HG02759 (cell line): Measurements from ENCODE around the gene FBXO28.

Experiments
- ATAC-seq: cut with Tn5 transposase; IDR thresholded peaks from one replicate; pipeline ENCODE4 v1.9.1; 2021; ENCODE audit warnings: mild to moderate bottlenecking, moderate library complexity; ENCODE audit not compliant: unreplicated experiment

Gene FBXO28

DNA sequence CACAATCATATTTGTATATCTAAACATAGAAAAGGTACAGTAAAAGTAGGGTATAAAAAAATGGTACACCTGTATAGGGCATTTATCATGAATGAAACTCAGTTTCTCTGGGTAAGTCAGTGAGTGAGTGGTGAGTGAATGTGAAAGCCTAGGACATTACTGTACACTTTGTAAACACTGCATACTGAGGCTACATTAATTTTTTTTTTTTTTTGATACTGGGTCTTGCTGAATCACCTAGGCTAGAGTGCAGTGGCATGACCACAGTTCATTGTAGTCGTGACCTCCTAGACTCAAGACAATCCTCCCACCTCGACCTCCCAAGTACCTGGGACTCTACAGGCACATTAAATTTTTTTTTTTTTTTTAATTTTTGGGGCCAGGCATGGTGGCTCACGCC lies 27.8 kb downstream of the FBXO28 start:
- ATAC-seq, result no peak

GRCh38 chr1:224149709-224150108 lies 35.8 kb downstream of the FBXO28 start:
- no peak for ATAC-seq

GRCh38 chr1:224151117-224151516 lies 37.2 kb downstream of the FBXO28 start:
- ATAC-seq, result no peak

GRCh38 chr1:224157316-224157715 lies 43.4 kb downstream of the FBXO28 start:
- ATAC-seq, result no peak

GRCh38 chr1:224159541-224159940 lies 45.6 kb downstream of the FBXO28 start:
- ATAC-seq, result no peak

DNA sequence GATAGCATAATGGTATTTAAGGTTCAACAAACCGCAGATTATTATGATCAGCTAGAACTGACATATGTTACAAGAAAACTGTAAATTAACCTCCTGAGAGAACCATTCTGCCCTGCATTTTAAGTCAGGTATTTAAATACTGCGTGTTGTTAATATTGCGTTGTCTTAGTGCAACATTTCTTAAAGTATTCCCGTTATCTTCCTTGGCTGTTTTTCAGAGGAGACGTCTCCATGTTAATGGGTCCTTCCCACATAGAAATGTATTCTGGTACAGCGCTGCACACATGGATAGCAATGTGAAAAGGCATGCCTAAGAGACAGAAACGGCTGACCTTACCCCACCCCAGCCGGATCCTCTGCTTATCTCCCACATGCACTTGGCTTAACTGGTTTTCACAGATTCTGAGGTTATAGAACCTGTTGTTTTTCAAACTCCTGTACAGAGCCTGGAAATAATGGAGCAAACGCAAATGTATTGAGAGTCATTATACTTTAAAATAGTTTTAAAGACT lies 46.3 kb downstream of the FBXO28 start:
- no peak for ATAC-seq

DNA sequence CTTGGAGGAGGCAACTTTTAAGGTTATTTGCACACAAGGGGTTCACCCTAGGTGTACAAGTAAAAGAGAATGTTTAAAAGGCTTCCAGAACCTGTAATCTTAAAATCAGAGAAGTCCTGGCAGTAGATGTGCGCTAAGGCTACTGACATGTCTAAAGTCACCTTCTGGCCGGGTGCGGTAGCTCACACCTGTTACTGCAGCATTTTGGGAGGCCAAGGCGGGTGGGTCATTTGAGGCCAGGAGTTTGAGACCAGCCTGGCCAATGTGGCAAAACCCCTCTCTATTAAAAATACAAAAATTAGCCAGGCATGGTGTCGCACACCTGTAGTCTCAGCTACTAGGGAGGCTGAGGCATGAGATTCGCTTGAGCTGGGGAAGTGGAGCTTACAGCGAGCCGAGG lies 48.9 kb downstream of the FBXO28 start:
- ATAC-seq, result no peak

DNA sequence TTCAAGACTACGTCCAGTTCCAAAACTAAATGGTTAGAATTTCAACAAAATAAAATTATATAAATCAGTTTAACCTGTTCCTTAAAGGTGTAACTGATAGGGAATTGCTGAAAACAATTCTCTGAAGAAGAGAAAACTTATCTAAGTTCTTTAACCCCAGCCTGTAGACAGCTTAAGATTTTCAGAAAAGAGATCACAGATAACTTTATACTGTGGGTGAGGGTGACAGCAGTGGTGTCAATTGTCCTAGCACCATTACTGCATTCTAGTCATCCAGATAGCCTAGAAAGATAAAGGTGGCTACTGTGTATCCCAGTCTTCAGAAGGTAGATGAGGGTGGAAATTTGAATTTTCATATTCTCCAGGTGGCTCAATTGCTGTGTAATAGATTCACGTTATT lies 49.4 kb downstream of the FBXO28 start:
- ATAC-seq, result no peak

GRCh38 chr1:224168859-224169380 lies 55.0 kb downstream of the FBXO28 start:
- peak; percentile 90 for ATAC-seq

GRCh38 chr1:224169718-224170270 lies 55.9 kb downstream of the FBXO28 start:
- ATAC-seq, result no peak

GRCh38 chr1:224170343-224170742 lies 56.4 kb downstream of the FBXO28 start:
- ATAC-seq, result no peak

DNA sequence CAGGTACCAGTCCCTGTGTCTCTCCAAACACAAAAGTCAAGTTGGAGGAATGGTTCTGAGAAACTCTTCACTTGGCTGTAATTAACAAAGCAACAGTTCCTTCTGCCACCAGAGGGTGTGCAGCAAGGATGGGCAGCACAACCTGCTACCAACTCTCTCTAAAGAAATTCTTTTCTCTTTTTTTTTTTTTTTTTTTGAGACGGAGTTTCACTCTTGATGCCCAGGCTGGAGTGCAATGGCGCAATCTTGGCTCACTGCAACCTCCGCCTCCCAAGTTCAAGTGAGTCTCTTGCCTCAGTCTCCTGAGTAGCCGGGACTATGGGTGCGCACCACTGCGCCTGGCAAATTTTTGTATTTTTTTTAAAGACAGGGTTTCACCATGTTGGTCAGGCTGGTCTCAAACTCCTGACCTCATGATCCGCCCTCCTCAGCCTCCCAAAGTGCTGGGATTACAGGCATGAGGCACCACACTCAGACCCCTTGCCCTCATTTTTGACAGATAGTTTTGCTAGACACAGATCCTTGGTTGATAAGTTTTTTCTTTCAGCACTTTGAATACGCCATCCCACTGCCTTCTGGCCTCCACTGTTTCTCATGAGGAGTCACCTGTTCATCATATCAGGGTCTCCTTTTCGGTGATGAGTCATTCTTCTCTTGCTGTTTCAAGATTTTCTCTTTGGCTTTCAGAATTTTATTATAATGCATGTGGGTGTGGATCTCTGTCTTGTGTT lies 57.0 kb downstream of the FBXO28 start:
- ATAC-seq, result no peak

GRCh38 chr1:224172229-224172628 lies 58.3 kb downstream of the FBXO28 start:
- no peak for ATAC-seq

DNA sequence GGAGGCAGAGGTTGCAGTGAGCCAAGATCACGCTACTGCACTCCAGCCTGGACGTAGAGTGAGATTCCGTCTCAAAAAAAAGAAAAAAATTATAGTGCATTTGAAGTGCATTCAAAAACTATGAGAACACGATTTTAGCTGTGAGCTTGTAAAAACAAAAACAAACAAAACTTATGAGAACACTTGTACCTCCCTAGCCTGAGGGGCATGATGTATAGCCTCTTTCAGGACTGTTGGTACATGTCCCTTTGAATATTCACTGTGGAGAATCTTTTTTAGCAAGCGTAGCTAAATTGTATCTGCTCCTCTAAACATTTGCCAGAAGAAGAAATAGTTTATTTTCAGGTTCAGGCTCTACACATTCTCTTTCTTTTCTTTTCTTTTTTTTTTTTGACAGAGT lies 59.6 kb downstream of the FBXO28 start:
- ATAC-seq, result no peak

DNA sequence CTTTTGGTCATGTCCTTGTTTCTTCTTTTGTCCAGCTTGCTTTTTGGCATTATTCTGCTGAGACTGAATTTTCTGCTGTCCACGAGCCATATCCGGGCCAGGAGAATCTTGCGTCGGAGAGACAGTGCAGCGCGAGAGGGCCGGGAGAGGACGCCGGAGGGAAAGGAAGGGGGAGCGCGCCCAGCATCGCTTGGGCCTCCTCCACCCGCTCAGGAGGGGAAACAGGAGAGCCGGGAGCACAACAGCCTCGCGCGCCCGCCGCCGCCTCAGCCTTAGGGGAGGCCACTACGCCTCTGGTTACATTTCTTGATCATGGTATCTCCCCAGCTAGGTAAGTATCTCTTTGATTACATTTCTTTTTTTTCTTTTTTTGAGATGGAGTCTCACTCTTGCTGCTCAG lies 61.7 kb downstream of the FBXO28 start:
- ATAC-seq, result no peak

DNA sequence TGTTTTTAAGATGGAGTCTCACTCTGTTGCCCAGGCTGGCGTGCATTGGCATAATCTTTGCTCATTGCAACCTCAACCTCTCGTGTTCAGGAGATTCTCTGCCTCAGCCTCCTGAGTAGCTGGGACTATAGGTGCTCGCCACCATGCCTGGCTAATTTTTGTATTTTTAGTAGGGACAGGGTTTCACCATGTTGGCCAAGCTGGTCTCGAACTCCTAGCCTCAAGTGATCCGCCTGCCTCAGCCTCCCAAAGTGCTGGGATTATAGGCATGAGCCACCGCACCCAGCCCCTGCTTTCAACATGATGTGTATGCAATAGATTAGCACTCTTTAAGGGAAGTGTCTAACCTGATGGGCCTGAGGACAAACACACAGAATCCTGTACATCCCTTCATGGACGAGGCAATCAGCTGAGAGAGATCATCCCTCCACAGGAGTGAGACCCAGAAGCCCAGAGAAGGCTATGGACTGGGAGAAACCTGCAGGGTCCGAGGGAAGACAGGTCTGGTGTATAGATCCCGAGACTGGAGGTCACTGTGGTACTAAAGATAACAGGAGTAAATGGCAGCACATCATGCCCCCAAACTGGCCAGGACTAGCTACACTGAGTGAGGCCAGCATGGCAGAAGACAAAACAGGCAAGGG lies 63.6 kb downstream of the FBXO28 start:
- no peak for ATAC-seq

DNA sequence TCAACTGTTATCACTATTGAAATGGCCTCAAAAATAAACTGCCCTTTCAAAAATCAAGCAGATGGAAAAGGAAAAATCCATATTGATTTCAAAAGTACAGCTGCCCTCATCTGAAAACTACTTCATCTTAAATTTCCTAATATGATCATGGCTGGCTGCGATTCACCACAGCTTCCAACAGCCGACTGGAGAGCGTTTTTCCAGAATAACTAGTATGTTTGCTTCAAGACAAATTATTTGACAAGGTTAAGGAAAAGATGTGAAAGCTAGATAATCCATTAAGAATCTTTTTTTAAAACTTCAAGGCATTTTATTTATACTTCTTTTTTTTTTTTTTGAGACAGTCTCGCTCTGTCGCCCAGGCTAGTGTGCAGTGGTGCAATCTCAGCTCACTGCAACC lies 65.0 kb downstream of the FBXO28 start:
- no peak for ATAC-seq

- ATAC-seq, result no peak
Observed at GRCh38 chr1:224180783-224181452, 67.0 kb downstream of the FBXO28 start.

- no peak for ATAC-seq
Observed at GRCh38 chr1:224181453-224181810, 67.5 kb downstream of the FBXO28 start.

GRCh38 chr1:224182057-224182865 lies 68.3 kb downstream of the FBXO28 start:
- peak; percentile 39 for ATAC-seq
